Caco-2 (cell line): Measurements from ENCODE around the gene DRC7. TPM values are rescaled to one million over a fixed set of nuclear protein-coding genes. Genes with fewer than 3 reads are reported as not detected.

ENCODE experiments used
- BruUV-seq: library from RNA; stranded (reverse); fragments of 400-500 nt; replicated peaks from 2 replicates; lab custom pipeline; 2021; lab: Mats Ljungman, UMichigan
- CTCF ChIA-PET: fragments of 300-600 bp; sonication (Branson Sonifier 250); formaldehyde crosslinking; loops from one replicate; lab custom pipeline; 2022; ENCODE audit warnings: antibody characterized with exemption; lab: Charles Lee
- POLR2A ChIA-PET: fragments of 300-600 bp; sonication (Branson Sonifier 250); formaldehyde crosslinking; loops from one replicate; lab custom pipeline; 2022; ENCODE audit warnings: antibody characterized with exemption; lab: Charles Lee
- DNase-seq, 2 experiments: peaks; one replicate each; pipeline versions ENCODE4 v3.0.0 to v3.0.0-alpha.2; 2020 to 2022
- H3K27me3 ChIP-seq: replicated peaks from 2 replicates; pipeline ENCODE4 v1.6.0; 2011; ENCODE audit warnings: low read length; ENCODE audit not compliant: control insufficient read depth, insufficient read depth
- H3K36me3 ChIP-seq: 2 replicates; pipeline ENCODE4 v1.5.1; 2011; ENCODE audit warnings: low read length; ENCODE audit not compliant: control insufficient read depth, insufficient read depth
- H3K4me1 ChIP-seq: fragments of 250-450 bp; sonication (Bioruptor Pico); 2 replicates; pipeline ENCODE4 v1.5.1; 2020; ENCODE audit warnings: mild to moderate bottlenecking
- H3K4me3 ChIP-seq: 2 replicates; pipeline ENCODE4 v1.5.1; 2011; ENCODE audit warnings: low read depth, mild to moderate bottlenecking, control low read depth, low read length
- H3K9me3 ChIP-seq: fragments of 250-450 bp; sonication (Bioruptor Pico); 2 replicates; pipeline ENCODE4 v1.5.1; 2020; ENCODE audit warnings: mild to moderate bottlenecking, moderate library complexity
- H3K27ac Mint-ChIP-seq: one replicate; pipeline ENCODE4 v1.8.0; 2022; ENCODE audit warnings: mixed read lengths; ENCODE audit not compliant: unreplicated experiment
- H3K27me3 Mint-ChIP-seq: one replicate; pipeline ENCODE4 v1.8.0; 2022; ENCODE audit warnings: mixed read lengths; ENCODE audit not compliant: insufficient read depth, unreplicated experiment
- H3K36me3 Mint-ChIP-seq: one replicate; pipeline ENCODE4 v1.8.0; 2022; ENCODE audit warnings: mild to moderate bottlenecking, mixed read lengths; ENCODE audit not compliant: insufficient read depth, unreplicated experiment
- H3K4me1 Mint-ChIP-seq: one replicate; pipeline ENCODE4 v1.8.0; 2022; ENCODE audit warnings: low read depth, mixed read lengths; ENCODE audit not compliant: unreplicated experiment
- H3K4me3 Mint-ChIP-seq: one replicate; pipeline ENCODE4 v1.8.0; 2022; ENCODE audit warnings: mild to moderate bottlenecking, moderate library complexity, mixed read lengths; ENCODE audit not compliant: unreplicated experiment
- H3K9me3 Mint-ChIP-seq: one replicate; pipeline ENCODE4 v1.8.0; 2022; ENCODE audit warnings: mixed read lengths; ENCODE audit not compliant: unreplicated experiment
- intact Hi-C: fragments of 100-400 bp; cut with micrococcal nuclease; formaldehyde crosslinking; loops from one replicate; pipeline ENCODE4 v1.10.0; 2022; ENCODE audit not compliant: unreplicated experiment
- total RNA-seq: library from RNA; stranded (reverse); gene quantifications from 2 replicates; pipeline ENCODE4 v1.2.3, GENCODE V29; 2022
- TF ChIP-seq, protein P1 (sequence below), 2 experiments: fragments of 200-600 bp in 1 of 2; IDR thresholded peaks; 1 replicate in 1 of 2; 2 replicates in 1 of 2; pipeline versions ENCODE4 v1.5.1 to v1.8.0; 2011 to 2022; ENCODE audit warnings: antibody characterized with exemption in 1 of 2, control low read depth in 1 of 2, inconsistent platforms in 1 of 2, low read depth in 1 of 2, low read length in 1 of 2, mild to moderate bottlenecking in 1 of 2, moderate library complexity in 1 of 2; ENCODE audit not compliant: insufficient read depth in 1 of 2, severe bottlenecking in 1 of 2, unreplicated experiment in 1 of 2

Gene DRC7
- total RNA-seq, 1 experiment from 2014 or later = 1.1 TPM

GRCh38 chr16:57769541-57770145 is 75.0 kb downstream of the DRC7 start:
- CTCF ChIA-PET = interaction anchor here (0.6 kb wide), 1 partner anchor 33 kb away, joined by 3 read pairs; no protein-coding TSS in a partner anchor

DNA sequence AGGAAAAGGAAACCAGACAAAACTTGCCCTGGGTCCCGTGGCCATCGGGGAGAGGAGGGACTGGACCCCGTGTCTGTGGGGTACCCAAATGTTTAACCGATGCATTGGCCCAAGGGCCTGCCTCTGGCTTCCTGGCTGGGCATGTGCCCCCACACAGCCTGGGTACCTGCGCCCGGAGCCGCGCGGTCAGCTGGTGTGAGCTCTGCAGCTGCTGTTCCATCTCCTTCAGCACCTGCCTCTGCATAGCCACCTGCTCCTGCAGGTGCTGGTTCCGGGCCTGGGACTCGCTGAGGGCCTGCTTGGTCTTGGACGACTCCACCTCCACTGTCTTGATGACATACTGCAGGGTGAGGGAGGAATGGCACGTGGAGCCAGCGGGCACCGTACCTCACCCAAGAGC is 75.8 kb downstream of the DRC7 start:
- Mint-ChIP-seq H3K27ac (no peak overlapping the region), H3K4me1 (no peaks in the 10 kb centered on the region), H3K27me3 (no peaks in the 10 kb centered on the region), H3K9me3 (no peaks in the 10 kb centered on the region), H3K4me3 (no peak overlapping the region), H3K36me3 (peaks cover 43% of the 10 kb centered on the region)
- no peak overlapping the region for H3K4me3 ChIP-seq
- no peaks in the 10 kb centered on the region for H3K9me3 ChIP-seq
- no TSS peak for BruUV-seq
- intact Hi-C loops = no loop called here
- no peak for DNase-seq
- peaks cover 3% of the 10 kb centered on the region for H3K36me3 ChIP-seq
- ChIA-PET POLR2A (no interaction called here), CTCF (no interaction called here)
- no peaks in the 10 kb centered on the region for H3K4me1 ChIP-seq
- H3K27me3 ChIP-seq = no peaks in the 10 kb centered on the region
- TF ChIP-seq, protein P1, sequence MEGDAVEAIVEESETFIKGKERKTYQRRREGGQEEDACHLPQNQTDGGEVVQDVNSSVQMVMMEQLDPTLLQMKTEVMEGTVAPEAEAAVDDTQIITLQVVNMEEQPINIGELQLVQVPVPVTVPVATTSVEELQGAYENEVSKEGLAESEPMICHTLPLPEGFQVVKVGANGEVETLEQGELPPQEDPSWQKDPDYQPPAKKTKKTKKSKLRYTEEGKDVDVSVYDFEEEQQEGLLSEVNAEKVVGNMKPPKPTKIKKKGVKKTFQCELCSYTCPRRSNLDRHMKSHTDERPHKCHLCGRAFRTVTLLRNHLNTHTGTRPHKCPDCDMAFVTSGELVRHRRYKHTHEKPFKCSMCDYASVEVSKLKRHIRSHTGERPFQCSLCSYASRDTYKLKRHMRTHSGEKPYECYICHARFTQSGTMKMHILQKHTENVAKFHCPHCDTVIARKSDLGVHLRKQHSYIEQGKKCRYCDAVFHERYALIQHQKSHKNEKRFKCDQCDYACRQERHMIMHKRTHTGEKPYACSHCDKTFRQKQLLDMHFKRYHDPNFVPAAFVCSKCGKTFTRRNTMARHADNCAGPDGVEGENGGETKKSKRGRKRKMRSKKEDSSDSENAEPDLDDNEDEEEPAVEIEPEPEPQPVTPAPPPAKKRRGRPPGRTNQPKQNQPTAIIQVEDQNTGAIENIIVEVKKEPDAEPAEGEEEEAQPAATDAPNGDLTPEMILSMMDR (IDR thresholded peaks at IDR 0.05; ENCODE audit: insufficient read depth in 1 of 2, low read depth in 1 of 2, low read length in 1 of 2, severe bottlenecking in 1 of 2, unreplicated experiment in 1 of 2) = no peak

More at GRCh38 chr16:57769541-57770145, 75.0 kb downstream of the DRC7 start:
- peaks cover 3% of the 10 kb centered on the region for H3K36me3 ChIP-seq
- H3K4me1 ChIP-seq = no peaks in the 10 kb centered on the region
- H3K36me3 Mint-ChIP-seq = peaks cover 49% of the 10 kb centered on the region
- H3K4me3 ChIP-seq = no peak overlapping the region
- intact Hi-C loops = no loop called here
- no peaks in the 10 kb centered on the region for H3K27me3 ChIP-seq
- H3K9me3 ChIP-seq = no peaks in the 10 kb centered on the region
- H3K27ac Mint-ChIP-seq = no peak overlapping the region
- DNase-seq = no peak
- H3K4me3 Mint-ChIP-seq = no peak overlapping the region
- TF ChIP-seq, protein P1 (IDR thresholded peaks at IDR 0.05; ENCODE audit: insufficient read depth in 1 of 2, low read depth in 1 of 2, low read length in 1 of 2, severe bottlenecking in 1 of 2, unreplicated experiment in 1 of 2) = no peak
- H3K9me3 Mint-ChIP-seq = no peaks in the 10 kb centered on the region
- no peaks in the 10 kb centered on the region for H3K4me1 Mint-ChIP-seq
- H3K27me3 Mint-ChIP-seq = no peaks in the 10 kb centered on the region
- no TSS peak for BruUV-seq
- POLR2A ChIA-PET = no interaction called here

DNA sequence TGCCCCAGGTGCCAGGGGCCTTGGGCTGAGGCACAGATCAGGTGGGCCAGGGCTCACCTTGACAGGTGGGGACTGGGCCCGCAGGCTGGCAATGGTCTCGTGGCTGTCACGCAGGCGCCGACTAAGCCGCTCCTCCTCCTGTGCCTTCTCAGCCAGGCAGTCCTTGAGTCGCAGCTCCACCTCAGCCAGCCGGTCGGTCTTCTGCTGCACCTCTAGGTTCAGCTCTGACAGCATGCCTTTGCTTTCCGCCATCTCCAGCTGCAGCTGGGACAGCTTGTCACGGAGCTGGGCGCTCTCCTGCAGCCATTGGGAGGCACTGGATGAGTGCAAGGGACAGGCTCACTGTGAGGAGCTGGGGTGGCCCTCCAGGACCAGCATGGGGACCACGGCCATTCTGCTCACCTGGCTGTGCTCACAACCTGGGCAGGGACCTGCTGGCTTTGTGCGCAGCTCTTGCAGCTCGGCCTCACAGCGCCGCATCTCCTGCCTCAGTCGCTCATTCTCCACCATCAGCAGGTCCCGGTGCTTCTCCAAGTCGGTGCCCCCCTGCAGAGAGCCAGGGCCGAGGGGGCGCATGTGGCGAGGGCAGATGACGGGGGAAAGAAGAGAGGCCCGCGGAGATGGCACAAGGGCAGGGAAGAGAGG is 76.7 kb downstream of the DRC7 start:
- Mint-ChIP-seq H3K27ac (peak overlapping the region; percentile 33), H3K9me3 (no peaks in the 10 kb centered on the region), H3K4me3 (no peak overlapping the region), H3K27me3 (no peaks in the 10 kb centered on the region), H3K4me1 (no peaks in the 10 kb centered on the region), H3K36me3 (peaks cover 50% of the 10 kb centered on the region)
- DNase-seq = no peak
- ChIA-PET POLR2A (no interaction called here), CTCF (interaction anchor here (0.8 kb wide), 1 partner anchor 92 kb away, joined by 4 read pairs; no protein-coding TSS in a partner anchor)
- TF ChIP-seq, protein P1 (IDR thresholded peaks at IDR 0.05; ENCODE audit: insufficient read depth in 1 of 2, low read depth in 1 of 2, low read length in 1 of 2, severe bottlenecking in 1 of 2, unreplicated experiment in 1 of 2) = no peak
- Histone ChIP-seq H3K9me3 (no peaks in the 10 kb centered on the region), H3K27me3 (no peaks in the 10 kb centered on the region), H3K4me3 (no peak overlapping the region), H3K36me3 (peaks cover 3% of the 10 kb centered on the region), H3K4me1 (no peaks in the 10 kb centered on the region)
- intact Hi-C loops = no loop called here
- BruUV-seq = no TSS peak
